Activated gamma-delta T cell treated with anti-CD3 and anti-CD28 coated beads, Interleukin-2, amount 50 U/mL, for 16 hours (primary cell): ENCODE measurements around the gene FGF2.
"Not testable (repeated sequence)": the region's sequence is repeated elsewhere in the genome, so short reads cannot be mapped to it uniquely, and the experiment has no call there.

Experiments
- DNase-seq: peaks from one replicate; pipeline ENCODE4 v3.0.0-alpha.2; 2020; ENCODE audit warnings: low read depth

FGF2 gene

DNA sequence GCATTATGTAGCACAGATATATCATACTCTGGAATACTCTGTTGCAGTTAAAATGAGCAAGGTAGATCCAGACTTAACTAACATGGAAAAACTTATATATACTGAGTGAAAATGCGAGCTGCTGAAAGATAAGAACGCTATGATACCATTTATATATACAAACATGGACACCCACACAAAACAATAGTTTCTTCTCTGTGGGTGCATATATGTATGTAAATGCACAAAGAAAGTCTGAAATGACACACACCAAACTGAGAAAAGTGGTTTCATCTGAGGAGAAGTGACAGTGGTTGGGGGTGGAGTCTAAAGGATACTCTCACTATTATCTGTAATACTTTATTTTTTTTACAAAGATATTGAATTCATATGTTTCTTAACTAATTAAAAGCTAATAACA lies 12.2 kb upstream of the FGF2 start:
- DNase-seq, result no peak

- no peak for DNase-seq
Observed at GRCh38 chr4:122815248-122815647, 11.4 kb upstream of the FGF2 start.

DNA sequence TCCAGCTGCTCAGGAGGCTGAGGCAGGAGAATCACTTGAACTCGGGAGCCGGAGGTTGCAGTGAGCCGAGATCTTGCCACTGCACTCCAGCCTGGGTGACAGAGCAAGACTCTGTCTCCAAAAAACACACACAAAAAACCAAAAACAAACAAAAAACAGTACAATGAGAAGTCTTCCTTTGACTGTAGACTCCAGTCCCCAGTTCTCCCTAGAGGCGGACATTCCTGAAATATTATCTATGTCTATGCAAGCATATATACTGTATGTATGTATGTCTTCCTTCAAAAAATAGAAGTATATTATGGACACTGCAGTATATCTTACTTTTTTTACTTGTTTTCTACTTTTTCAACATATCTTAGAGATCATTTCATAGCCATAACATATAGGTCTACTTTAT lies 10.2 kb upstream of the FGF2 start:
- no peak for DNase-seq

- no peak for DNase-seq
Observed at GRCh38 chr4:122819708-122820449, 6.8 kb upstream of the FGF2 start.

DNA sequence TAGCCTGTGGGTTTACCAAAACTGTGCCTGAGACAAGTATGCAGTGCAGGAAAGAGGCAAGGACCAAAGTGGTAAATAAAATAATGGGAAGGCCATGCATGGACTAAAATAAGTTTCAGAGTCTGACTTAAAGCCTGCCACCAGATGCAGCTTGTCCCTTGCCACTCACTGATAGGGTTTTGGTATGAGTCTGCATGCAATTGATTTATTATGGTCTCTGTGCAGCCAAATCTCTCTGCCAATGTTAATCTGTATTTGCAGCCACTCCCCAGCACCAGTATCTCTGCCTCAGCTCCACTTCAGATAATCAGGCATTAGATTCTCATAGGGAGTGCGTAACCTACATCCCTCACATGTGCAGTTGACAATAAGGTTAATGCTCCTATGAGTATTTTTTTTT lies 5.5 kb upstream of the FGF2 start:
- no peak for DNase-seq

DNA sequence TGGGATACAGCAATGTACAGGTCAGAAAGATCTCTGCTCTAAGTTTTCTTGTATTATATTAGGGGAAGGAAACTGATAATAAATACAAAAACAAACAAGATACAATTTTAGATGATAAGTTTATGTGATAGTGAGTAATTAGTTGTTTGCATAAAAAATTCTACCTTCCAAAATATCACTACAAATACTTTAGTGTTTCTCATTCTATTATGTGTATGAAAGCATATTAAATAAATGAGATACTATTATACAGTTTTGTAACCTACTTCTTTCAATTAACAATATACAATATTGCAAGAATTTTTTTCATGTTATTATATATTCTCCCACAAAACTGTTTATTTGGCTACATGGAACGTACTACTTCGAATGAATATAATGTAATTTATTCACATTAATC lies 4.2 kb upstream of the FGF2 start:
- DNase-seq, result no peak

DNA sequence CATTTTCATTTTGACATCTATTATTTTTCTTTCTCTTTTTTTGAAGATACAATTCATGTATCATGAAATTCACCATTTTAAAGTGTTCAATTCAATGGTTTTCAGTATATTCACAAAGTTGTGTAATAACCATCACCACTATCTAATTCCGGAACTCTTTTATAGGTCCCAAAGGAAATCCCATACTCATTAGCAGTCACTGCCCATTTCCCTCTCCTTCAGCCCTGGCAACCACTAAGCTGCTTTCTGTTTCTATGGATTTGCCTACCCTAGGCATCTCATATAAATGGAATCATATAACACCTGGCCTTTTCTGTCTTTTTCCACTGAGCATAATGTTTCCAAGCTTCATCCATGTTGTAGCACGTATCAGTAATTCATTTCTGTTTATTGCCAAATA lies 3.2 kb upstream of the FGF2 start:
- DNase-seq, result no peak

DNA sequence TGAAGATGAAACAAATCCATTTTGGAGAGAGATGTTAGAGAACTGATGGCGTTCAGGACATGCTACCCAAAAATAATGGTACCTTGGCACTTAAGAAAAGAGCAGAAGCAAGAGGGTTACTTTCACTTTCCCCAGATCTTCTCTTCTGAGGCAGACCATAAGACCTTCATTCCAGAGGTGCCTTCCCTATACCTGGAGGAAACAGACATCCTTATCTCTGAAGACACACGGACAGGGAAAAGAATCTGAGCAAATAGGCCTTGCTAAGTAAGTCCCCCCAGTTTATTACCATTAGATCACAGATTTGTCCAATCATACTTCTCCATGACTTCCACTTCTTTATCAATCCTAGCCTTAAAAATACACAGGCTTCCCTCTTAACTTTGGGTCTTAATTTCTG lies 2.0 kb upstream of the FGF2 start:
- DNase-seq, result no peak

GRCh38 chr4:122826079-122826527 lies 528 bp upstream of the FGF2 start:
- DNase-seq, result no peak

GRCh38 chr4:122827258-122827878 lies 737 bp downstream of the FGF2 start:
- peak; percentile 1 for DNase-seq

DNA sequence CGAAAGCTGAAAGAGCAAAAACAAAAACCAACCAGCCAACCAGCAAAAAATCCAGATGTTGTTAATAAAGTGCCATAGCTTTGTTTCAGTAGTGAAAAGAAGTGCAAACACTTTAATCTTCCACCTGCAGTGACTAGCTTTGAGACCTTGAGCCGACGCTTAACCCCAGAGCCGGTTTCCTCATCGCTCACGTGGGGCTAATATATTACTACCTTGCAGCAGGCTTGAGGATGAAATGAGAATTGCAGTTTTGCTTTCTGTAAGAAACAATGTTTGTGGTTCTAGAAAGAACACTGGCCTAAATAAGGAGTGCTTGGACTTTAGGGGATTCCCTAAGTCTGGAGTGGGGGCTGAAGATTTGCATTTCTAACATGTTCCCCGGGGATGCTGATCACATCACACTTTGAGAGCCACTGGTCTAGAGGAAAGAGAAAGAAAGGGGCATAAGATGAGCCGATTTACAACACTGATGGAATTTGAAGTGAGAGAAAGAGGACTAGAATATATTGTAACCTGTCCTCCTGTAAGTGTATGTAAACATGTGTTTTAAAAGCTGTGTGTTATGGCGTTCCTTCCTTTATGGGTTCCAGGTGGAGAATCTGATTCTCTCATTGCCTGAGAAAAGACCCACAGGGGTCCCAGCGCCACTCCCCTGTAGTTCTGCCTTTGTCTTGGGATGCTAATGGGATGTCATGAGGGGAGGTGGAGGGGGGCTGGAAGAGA lies 1.4 kb downstream of the FGF2 start:
- DNase-seq, result no peak

DNA sequence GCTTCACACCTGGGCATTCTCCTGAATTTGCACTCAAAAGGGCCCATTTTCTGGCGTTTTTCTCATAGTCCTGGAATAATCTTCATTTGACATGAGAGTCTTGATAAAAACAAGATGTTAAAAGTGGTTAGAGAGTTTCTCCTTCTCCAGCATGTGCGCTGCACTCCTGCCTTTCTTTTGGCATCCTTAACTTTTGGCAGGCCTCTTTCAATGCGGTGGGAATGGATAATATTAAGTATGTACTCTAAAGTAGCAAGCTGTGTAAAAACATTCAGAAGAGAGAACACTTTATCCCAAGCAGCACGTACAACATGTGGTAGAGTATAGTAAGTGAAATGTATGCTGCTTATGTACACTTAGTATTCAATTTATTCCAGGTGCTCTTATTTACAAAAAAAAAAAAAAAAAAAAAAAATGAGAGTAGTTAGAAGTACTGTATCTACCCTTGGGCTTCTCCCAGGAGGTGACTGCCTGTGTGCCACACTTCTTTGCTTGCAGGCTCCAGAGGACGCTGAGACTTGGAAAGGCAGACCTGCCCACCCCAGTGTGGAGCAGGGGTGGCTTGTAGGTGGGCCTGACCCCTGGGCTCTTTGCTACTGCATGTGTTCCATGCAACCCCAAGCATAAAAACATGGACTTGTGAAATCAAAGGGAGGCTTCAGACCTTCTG lies 3.9 kb downstream of the FGF2 start:
- DNase-seq, result no peak

GRCh38 chr4:122831515-122832196 lies 5.0 kb downstream of the FGF2 start:
- no peak for DNase-seq

GRCh38 chr4:122832732-122833131 lies 6.1 kb downstream of the FGF2 start:
- no peak for DNase-seq

DNA sequence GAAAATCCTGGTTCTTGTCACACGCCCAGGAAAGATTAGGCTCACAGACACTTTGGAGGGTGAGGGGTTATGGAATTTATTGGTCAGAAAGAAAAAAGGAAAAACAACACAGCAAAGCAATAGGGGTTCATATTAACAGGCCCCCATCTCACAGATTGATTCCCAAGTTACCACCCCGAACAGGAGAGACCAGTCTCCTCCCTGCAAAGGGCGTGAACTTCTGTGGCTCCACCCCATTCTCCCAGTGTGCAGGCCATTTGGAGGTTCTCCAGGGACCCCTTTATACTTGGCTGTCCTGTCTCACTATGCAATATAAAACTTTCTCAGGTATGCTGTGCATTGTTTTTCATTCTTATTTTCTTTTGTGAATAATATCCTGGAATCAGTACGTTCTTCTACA lies 7.4 kb downstream of the FGF2 start:
- no peak for DNase-seq

- no peak for DNase-seq
Observed at GRCh38 chr4:122836941-122837340, 10.3 kb downstream of the FGF2 start.

DNA sequence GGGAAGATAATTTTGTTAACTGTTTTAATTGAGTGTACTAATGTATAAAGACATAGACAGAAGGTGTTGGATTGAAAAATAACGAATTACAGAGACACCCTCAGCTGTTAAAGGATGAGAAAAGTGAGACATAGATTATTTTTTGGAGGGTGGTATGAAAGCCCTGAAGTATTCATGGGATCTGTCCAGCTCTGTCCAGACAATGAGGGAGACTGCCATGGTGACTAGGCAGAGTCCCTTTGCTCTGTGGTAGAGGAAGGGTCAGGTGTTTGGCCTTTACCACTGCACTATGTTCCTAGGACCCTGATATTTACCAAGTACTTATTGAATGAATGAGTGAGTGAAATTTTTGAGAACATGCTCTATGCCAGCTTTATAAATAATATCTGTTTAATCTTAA lies 11.4 kb downstream of the FGF2 start:
- no peak for DNase-seq

GRCh38 chr4:122842392-122842791 lies 15.8 kb downstream of the FGF2 start:
- DNase-seq, result no peak

DNA sequence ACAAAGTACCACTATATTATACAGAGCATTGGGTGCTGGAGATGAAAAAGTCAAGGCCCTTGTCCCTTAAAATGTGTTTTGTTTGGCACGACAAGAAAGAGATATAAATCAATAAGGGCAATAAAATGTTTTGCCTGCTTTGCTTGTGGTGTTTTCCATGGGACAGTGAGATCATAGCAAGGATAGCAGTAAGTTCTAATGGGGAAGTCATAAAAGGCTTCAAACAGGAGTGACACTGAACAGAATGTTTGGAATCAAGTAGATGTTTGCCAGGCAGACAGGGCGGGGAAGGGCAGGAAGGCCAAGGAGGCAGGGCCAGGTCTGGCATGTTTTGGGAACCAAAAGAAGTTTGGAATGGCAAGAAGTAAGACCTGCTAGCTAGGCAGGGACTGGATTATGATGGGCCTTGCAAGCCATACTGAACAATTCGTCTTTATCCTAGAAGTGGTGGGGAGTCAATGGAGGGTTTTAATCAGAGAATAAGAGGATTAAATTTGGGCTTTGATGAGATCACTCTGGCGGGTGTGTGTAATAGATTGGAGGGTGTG lies 16.4 kb downstream of the FGF2 start:
- no peak for DNase-seq

GRCh38 chr4:122844391-122844790 lies 17.8 kb downstream of the FGF2 start:
- DNase-seq, result not testable (repeated sequence)

- DNase-seq, result no peak
Observed at GRCh38 chr4:122845066-122845465, 18.4 kb downstream of the FGF2 start.

- no peak for DNase-seq
Observed at GRCh38 chr4:122845760-122846159, 19.1 kb downstream of the FGF2 start.
